ENCODE measurements around the gene EIF2B5.
A peak's percentile ranks its signal among the peaks of the same experiment; 100 is the strongest.
"Not testable (repeated sequence)": the region's sequence is repeated elsewhere in the genome, so short reads cannot be mapped to it uniquely, and the experiment has no call there.

The EIF2B5 gene

GRCh38 chr3:184145111-184145524, 10.0 kb downstream of the EIF2B5 start:
- DNase-seq (ENCODE audit: low spot score): no peak

DNA sequence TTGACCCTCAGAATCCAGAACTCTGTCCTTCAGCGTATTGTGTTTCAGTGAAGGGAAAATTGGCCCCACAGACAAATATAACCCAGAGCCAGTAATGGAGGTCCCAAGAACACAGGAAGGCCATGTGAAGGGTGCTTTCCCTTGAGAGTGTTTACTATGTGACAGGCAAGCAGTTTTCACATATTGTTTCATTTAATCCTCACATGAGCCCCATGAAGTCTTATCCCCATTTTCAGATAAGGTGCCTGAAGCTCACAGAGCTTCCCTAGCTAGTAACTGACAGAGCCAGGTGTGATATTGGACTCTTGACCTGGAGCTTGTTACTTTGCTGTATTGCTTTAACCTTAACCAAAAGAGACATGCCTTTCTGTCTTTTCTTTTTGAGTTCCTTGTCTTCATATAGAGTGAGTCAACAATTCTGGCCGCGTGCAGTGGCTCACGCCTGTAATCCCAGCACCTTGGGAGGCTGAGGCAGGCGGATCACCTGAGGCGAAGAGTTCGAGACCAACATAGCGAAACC, 10.7 kb downstream of the EIF2B5 start:
- Histone ChIP-seq H3K4me3 (no peak overlapping the region), H3K27ac (no peak overlapping the region)
- no peak for DNase-seq (ENCODE audit: low spot score)
- no peak for TF ChIP-seq CTCF (IDR thresholded peaks at IDR 0.05)

More at GRCh38 chr3:184145111-184145524, 10.0 kb downstream of the EIF2B5 start:
- no peak overlapping the region for H3K27ac ChIP-seq
- TF ChIP-seq CTCF (IDR thresholded peaks at IDR 0.05): no peak
- no peak overlapping the region for H3K4me3 ChIP-seq

GRCh38 chr3:184148076-184148475, 12.9 kb downstream of the EIF2B5 start:
- no peak for TF ChIP-seq CTCF (IDR thresholded peaks at IDR 0.05)

GRCh38 chr3:184149123-184149522, 14.0 kb downstream of the EIF2B5 start:
- TF ChIP-seq CTCF (IDR thresholded peaks at IDR 0.05): no peak

More at GRCh38 chr3:184148076-184148475, 12.9 kb downstream of the EIF2B5 start:
- no peak overlapping the region for H3K27ac ChIP-seq
- no peak overlapping the region for H3K4me3 ChIP-seq
- no peak for DNase-seq (ENCODE audit: low spot score)

DNA sequence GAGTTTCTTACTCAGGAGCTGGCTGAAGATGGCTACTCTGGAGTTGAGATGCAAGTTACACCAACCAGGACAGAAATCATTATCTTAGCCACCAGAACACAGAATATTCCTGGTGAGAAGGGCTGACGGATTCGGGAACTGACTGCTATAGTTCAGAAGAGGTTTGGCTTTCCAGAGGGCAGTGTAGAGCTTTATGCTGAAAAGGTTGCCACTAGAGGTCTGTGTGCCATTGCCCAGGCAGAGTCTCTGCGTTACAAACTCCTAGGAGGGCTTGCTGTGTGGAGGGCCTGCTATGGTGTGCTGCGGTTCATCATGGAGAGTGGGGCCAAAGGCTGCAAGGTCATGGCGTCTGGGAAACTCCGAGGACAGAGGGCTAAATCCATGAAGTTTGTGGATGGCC, 14.6 kb downstream of the EIF2B5 start:
- not testable (repeated sequence) for DNase-seq (ENCODE audit: low spot score)

More at GRCh38 chr3:184149123-184149522, 14.0 kb downstream of the EIF2B5 start:
- no peak for DNase-seq (ENCODE audit: low spot score)
- no peak overlapping the region for H3K4me3 ChIP-seq
- no peak overlapping the region for H3K27ac ChIP-seq

GRCh38 chr3:184154885-184155643, 19.9 kb downstream of the EIF2B5 start, which contains the start of gene DVL3:
Gene DVL3, plus strand, starts transcription at chr3:184155377. Its CDS starts 259 bp downstream, at chr3:184155636.
- H3K4me3 ChIP-seq: peak within 1 kb of the TSS; percentile 82
- no peak for DNase-seq (ENCODE audit: low spot score)
- peak within 1 kb of the TSS; percentile 89 to 91 for H3K27ac ChIP-seq
- no peak for TF ChIP-seq CTCF (IDR thresholded peaks at IDR 0.05)

More for the DNA sequence above, 14.6 kb downstream of the EIF2B5 start:
- H3K4me3 ChIP-seq, H3K27ac ChIP-seq: not testable (repeated sequence)

DNA sequence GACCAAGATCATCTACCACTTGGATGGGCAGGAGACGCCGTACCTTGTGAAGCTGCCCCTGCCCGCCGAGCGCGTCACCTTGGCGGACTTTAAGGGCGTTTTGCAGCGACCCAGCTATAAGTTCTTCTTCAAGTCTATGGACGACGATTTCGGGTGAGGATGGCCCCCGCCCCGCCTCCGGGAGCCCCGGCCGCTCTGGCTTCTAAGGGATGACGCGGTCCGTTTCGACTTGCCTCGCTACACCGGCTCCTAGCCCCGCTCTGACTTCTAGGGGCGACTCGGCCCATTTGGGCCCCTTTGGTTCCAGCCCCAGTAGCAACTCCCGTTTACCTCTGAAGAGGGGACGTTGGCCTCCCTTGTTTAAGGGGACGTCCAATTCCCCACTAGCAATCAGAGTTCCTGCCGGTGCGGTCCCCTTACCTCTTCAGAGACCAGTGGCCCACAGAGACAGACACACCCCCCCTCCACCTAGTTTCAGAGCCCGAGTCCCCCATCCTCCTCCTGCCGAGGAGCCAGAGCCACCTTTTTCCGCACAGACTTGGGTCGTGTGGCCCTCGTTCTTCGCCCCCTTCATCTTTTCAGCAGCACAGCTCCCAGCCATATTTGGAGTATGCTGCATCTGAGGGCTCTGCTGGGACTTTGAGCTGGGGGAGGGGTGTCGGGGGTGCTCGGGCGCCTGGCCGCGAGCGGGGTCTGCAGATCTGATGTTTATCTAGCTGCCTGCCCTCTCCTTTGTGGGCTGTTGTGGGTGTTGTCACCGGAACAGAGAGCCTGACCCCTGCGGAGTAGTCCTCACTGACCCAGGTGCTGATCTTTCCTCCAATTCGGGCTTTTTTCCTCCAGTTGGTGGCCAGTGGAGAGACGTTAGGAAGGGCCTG, 20.7 kb downstream of the EIF2B5 start:
- DNase-seq (ENCODE audit: low spot score): no peak
- no peak for TF ChIP-seq CTCF (IDR thresholded peaks at IDR 0.05)
- Histone ChIP-seq H3K27ac (peak overlapping the region; percentile 89 to 91), H3K4me3 (peak overlapping the region; percentile 82)

All from coronary artery (tissue), 2 donors.